K562 treated with DMSO at 1 percent for 48 hours (cell line): ENCODE results near the gene PRRT1. TPM values are rescaled to one million over a fixed set of nuclear protein-coding genes. Genes with fewer than 3 reads are reported as not detected.

ENCODE experiments used
- total RNA-seq: library from RNA; unstranded; fragments of 300-600 nt; gene quantifications from 2 replicates; pipeline ENCODE4 v1.2.3, GENCODE V29; 2022; ENCODE audit warnings: low replicate concordance; ENCODE audit errors: extremely low read depth

Gene PRRT1
- not detected in 2 replicates for total RNA-seq

GRCh38 chr6:32151863-32152768, at the start of gene PRRT1:
Gene PRRT1, minus strand, starts transcription at chr6:32151939. Its CDS starts 112 bp downstream, at chr6:32151827.

GRCh38 chr6:32192608-32193039, 40.9 kb upstream of the PRRT1 start, which contains the start of gene GPSM3:
Gene GPSM3, minus strand, starts transcription at chr6:32192643. Its CDS starts 130 bp downstream, at chr6:32192513.

DNA sequence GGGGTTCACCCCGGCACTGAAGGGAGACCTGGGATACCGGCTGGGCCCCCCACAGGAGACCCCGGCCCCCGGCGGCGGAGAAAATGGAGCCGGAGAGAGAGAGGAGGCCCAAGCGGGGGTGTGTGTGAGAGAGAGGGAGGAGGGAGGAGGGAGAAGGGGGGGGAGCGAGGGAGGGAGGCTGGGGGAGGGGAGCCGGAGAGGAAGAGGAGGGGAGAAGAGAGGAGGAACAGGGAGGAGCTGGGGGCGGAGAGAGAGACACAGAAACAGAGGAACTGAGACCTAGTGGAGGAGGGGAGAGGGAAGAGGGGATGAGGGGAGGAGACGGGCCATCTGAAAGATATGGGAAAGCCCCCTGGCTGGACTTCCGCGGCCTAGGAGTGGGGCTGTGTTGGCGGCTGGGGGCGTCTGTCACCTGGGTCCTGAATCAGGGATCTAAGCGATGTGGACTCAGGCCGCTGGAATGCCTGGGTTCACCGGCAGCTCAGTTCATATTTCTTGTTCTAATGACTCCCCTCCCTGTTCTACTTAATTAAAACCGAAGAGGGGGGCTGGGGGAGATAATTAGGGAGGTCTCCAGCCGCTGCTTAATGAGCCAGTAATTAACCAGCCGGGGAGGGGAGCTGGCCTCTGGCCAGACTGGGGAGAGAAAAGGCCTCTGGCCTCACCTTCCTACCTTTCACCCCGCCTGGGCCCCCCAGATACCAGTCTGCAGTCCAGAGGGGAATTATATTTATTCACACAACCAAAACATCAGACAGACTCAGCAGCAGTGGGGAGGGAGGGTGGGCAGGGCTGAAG, 38.5 kb upstream of the PRRT1 start, which contains the start of gene PBX2:
Gene PBX2 (minus strand): TSS at position 149 of the 798 bp plus-strand sequence. CDS start 287 bp downstream, outside the sequence.

GRCh38 chr6:32184084-32184640, 32.4 kb upstream of the PRRT1 start, which contains the start of gene AGER:
Gene AGER, minus strand, starts transcription at chr6:32184253. Its CDS starts 31 bp downstream, at chr6:32184222.

DNA sequence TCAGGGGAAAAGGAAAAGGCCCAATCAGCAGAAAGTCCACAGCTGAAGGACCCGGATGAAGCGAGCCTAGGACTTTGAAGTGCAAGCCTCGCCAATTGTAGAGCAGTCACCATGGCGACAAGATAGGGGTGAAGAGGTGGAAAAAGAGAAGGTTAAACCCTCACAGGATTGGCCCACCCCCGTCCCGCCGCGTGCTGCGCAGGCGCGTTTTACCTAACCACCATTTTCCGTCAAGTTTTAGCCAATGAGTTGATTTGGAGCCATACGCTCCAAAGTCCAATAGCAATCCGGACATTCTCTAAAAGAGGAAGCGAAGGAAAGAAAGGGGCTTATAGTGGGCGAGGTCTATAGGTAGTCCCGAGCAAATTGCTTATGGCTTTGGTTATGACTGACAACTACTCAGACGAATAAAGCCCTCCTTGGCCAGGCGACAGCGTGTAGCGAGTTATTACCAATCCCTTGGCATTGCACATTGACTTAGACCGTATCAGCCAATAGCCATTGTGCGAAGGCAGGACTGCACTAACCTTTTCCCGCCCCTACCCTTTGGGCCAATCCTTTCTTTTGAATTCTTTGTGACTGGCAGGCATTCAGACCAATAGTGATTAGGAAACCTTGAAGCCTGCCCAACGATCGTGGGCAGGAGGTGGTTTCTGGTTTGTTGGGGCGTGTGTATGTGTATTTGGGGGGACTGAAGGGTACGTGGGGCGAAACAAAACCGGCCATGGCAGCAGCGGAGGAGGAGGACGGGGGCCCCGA, 26.2 kb upstream of the PRRT1 start, which contains the start of gene RNF5:
Gene RNF5 (plus strand): TSS at position 618 of the 759 bp plus-strand sequence. CDS start 107 bp downstream, at position 725.

DNA sequence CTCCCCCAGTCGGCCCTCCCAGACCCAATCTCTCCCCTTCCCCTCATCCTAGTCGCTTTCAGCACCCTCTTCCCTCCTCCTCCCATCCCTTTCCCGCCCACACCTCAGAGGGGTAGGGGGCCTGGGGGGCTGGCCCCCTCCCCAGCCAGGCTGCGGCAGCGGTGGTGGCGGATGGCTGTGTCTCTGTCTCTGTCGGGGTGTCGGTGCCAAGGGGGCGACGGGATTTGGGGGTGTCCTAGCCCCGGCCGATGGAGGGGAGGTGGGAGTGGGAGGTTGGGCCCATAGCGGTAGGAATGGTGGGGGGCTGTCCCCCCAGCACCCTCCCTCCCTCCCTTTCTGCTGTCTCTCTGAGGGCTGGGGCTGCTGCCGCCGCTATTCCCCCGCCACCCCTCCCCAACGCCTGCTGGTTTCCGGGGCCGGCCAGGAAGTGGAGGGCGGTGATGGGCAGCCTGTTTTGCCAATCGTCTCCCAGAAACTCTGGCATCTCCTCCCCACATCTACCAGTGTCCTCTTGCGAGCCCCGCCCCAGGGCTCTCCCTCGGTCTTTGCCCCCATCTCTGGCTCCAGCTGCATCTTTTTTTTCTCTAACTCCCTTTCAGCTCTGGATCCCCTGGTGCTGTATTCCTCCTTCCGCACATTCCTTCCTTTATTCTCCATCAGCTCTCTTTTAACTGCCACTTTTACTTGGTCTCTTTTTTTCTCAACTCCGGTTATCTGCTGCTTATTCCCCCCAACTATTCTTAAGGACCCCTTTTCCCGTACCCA, 24.2 kb upstream of the PRRT1 start, which contains the start of gene AGPAT1:
Gene AGPAT1 (minus strand): TSS at position 374 of the 765 bp plus-strand sequence. CDS start 4,588 bp downstream, outside the sequence.

DNA sequence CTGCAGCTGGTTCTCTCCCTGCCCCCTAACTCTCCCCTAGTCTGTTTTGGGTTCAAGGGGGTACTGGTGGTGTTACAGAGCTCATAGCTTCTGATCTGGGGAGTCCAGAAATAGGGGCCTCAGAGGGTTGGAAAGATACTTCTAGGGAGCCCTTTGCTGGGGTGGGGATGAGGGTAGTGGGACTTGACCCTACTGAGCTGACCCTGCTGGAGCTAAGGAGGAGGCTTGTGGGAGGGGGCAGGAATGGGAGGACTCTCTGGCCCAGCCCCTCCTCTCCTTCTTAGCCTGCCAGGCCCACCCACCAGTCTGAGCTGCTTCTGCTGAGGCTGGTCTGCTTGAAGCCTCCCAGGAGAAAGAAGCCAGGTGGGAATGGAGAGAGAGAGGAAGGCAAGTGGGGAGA, 12.6 kb upstream of the PRRT1 start, which contains the start of gene EGFL8:
Gene EGFL8 (plus strand): TSS at position 301 of the 400 bp plus-strand sequence. CDS start 1,571 bp downstream, outside the sequence.

GRCh38 chr6:32153564-32154513, 2.1 kb upstream of the PRRT1 start, which contains the start of gene PPT2:
Gene PPT2, plus strand, starts transcription at chr6:32154141. Its CDS starts 454 bp downstream, at chr6:32154595.

GRCh38 chr6:32127717-32128592, 23.8 kb downstream of the PRRT1 start, which contains the start of gene ATF6B:
Gene ATF6B, minus strand, starts transcription at chr6:32128246. Its CDS starts 39 bp downstream, at chr6:32128207.

GRCh38 chr6:32109114-32109764, 42.5 kb downstream of the PRRT1 start, which contains the start of gene TNXB:
Gene TNXB, minus strand, starts transcription at chr6:32109338. Its CDS starts 11,140 bp downstream, at chr6:32098198.

Other genes starting within 250 kb of the PRRT1 start
- not detected in 2 replicates for gene ZBTB12, start 249.9 kb downstream of the PRRT1 start, total RNA-seq
- not detected in 2 replicates for gene C2, start 224.2 kb downstream of the PRRT1 start, total RNA-seq
- gene CFB, start 205.8 kb downstream of the PRRT1 start, total RNA-seq, result not detected in 2 replicates
- not detected in 2 replicates for gene NELFE, start 193.0 kb downstream of the PRRT1 start, total RNA-seq
- gene SKIC2, start 192.8 kb downstream of the PRRT1 start, total RNA-seq, result not detected in 2 replicates
- 217 TPM in 1 of 2 replicates, not detected in the other for gene DXO, start 179.8 kb downstream of the PRRT1 start, total RNA-seq
- gene C4A, start 169.9 kb downstream of the PRRT1 start, total RNA-seq, result not detected in 2 replicates
- not detected in 2 replicates for gene C4B, start 137.1 kb downstream of the PRRT1 start, total RNA-seq
- gene CYP21A2, start 113.5 kb downstream of the PRRT1 start, total RNA-seq, result not detected in 2 replicates
- not detected in 2 replicates for gene TNXB, start 42.6 kb downstream of the PRRT1 start, total RNA-seq
- not detected in 2 replicates for gene ATF6B, start 23.7 kb downstream of the PRRT1 start, total RNA-seq
- gene FKBPL, start 21.7 kb downstream of the PRRT1 start, total RNA-seq, result not detected in 2 replicates
- gene PPT2, start 2.2 kb upstream of the PRRT1 start, total RNA-seq, result not detected in 2 replicates
- gene EGFL8, start 12.7 kb upstream of the PRRT1 start, total RNA-seq, result not detected in 2 replicates
- gene AGPAT1, start 24.1 kb upstream of the PRRT1 start, total RNA-seq, result not detected in 2 replicates
- not detected in 2 replicates for gene RNF5, start 26.5 kb upstream of the PRRT1 start, total RNA-seq
- gene AGER, start 32.3 kb upstream of the PRRT1 start, total RNA-seq, result not detected in 2 replicates
- gene PBX2, start 38.3 kb upstream of the PRRT1 start, total RNA-seq, result not detected in 2 replicates
- not detected in 2 replicates for gene GPSM3, start 40.7 kb upstream of the PRRT1 start, total RNA-seq
- not detected in 2 replicates for gene NOTCH4, start 72.1 kb upstream of the PRRT1 start, total RNA-seq
- gene TSBP1, start 220.0 kb upstream of the PRRT1 start, total RNA-seq, result not detected in 2 replicates